Calu3 (cell line): ENCODE data around the gene HOXD8. TPM values are rescaled to one million over a fixed set of nuclear protein-coding genes. Genes with fewer than 3 reads are reported as not detected.

Experiments
- BruUV-seq: library from RNA; stranded (reverse); fragments of 400-500 nt; replicated peaks from 2 replicates; lab custom pipeline; 2021; lab: Mats Ljungman, UMichigan
- CTCF ChIA-PET: fragments of 300-600 bp; sonication (Branson Sonifier 250); formaldehyde crosslinking; loops from one replicate; lab custom pipeline; 2022; ENCODE audit warnings: antibody characterized with exemption; lab: Charles Lee
- DNase-seq: peaks from one replicate; pipeline ENCODE4 v3.0.0; 2022
- H3K27ac Mint-ChIP-seq: one replicate; pipeline ENCODE4 v1.8.0; 2022; ENCODE audit warnings: mixed read lengths; ENCODE audit not compliant: unreplicated experiment
- H3K27me3 Mint-ChIP-seq: one replicate; pipeline ENCODE4 v1.8.0; 2022; ENCODE audit warnings: mixed read lengths; ENCODE audit not compliant: unreplicated experiment
- H3K36me3 Mint-ChIP-seq: one replicate; pipeline ENCODE4 v1.8.0; 2022; ENCODE audit warnings: mild to moderate bottlenecking, moderate library complexity, mixed read lengths; ENCODE audit not compliant: insufficient read depth, unreplicated experiment
- H3K4me1 Mint-ChIP-seq: one replicate; pipeline ENCODE4 v1.8.0; 2022; ENCODE audit warnings: mild to moderate bottlenecking, low read depth, mixed read lengths; ENCODE audit not compliant: unreplicated experiment
- H3K4me3 Mint-ChIP-seq: one replicate; pipeline ENCODE4 v1.8.0; 2022; ENCODE audit warnings: mild to moderate bottlenecking, low read depth, moderate library complexity, mixed read lengths; ENCODE audit not compliant: unreplicated experiment
- H3K9me3 Mint-ChIP-seq: one replicate; pipeline ENCODE4 v1.8.0; 2022; ENCODE audit warnings: low read depth, mixed read lengths; ENCODE audit not compliant: unreplicated experiment
- intact Hi-C: fragments of 100-400 bp; cut with micrococcal nuclease; formaldehyde crosslinking; loops from one replicate; pipeline ENCODE4 v1.10.0; 2022; ENCODE audit not compliant: unreplicated experiment
- total RNA-seq: library from RNA; stranded (reverse); gene quantifications from 2 replicates; pipeline ENCODE4 v1.2.3, GENCODE V29; 2022
- TF ChIP-seq, protein P1 (sequence below): fragments of 200-600 bp; IDR thresholded peaks from one replicate; pipeline ENCODE4 v1.8.0; 2022; ENCODE audit warnings: antibody characterized with exemption; ENCODE audit not compliant: unreplicated experiment

HOXD8 gene
- total RNA-seq, 1 experiment from 2014 or later: not detected

DNA sequence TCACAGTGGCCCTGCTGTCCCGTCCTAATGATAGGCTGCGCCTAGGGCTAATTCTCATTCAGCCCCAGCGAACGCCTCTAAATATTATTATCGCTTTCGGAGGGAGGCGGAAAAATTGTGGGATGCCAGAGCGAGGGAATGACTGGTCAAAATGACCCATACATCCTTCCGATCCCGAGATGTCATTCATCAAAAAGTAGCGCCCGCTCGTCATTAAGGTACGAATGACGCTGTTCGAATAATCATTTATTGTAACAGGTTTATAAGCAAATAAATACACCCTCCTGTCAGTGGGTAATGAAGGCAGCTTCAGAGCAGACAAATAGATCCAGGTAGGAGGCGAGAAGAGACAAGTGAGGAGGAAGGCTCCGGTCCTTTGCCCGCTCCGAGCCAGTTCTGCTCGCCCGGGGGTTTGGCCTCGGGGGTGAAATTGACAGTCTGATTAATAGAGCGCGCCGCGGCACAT, 45.7 kb upstream of the HOXD8 start, which contains the start of gene EVX2:
EVX2 (minus strand) TSS at position 167 of the 466 bp plus-strand sequence. CDS start 186 bp downstream, outside the sequence.
- Mint-ChIP-seq H3K4me1 (no peaks in the 10 kb centered on the region), H3K9me3 (peaks cover 2% of the 10 kb centered on the region), H3K27ac (no peak within 1 kb of the TSS), H3K27me3 (peaks cover 32% of the 10 kb centered on the region), H3K4me3 (no peak within 1 kb of the TSS), H3K36me3 (peaks cover 15% of the 10 kb centered on the region)
- CTCF ChIA-PET: no interaction called here
- BruUV-seq: no TSS peak
- DNase-seq: no peak
- TF ChIP-seq, protein P1, sequence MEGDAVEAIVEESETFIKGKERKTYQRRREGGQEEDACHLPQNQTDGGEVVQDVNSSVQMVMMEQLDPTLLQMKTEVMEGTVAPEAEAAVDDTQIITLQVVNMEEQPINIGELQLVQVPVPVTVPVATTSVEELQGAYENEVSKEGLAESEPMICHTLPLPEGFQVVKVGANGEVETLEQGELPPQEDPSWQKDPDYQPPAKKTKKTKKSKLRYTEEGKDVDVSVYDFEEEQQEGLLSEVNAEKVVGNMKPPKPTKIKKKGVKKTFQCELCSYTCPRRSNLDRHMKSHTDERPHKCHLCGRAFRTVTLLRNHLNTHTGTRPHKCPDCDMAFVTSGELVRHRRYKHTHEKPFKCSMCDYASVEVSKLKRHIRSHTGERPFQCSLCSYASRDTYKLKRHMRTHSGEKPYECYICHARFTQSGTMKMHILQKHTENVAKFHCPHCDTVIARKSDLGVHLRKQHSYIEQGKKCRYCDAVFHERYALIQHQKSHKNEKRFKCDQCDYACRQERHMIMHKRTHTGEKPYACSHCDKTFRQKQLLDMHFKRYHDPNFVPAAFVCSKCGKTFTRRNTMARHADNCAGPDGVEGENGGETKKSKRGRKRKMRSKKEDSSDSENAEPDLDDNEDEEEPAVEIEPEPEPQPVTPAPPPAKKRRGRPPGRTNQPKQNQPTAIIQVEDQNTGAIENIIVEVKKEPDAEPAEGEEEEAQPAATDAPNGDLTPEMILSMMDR: no peak
- intact Hi-C loops: no loop called here

DNA sequence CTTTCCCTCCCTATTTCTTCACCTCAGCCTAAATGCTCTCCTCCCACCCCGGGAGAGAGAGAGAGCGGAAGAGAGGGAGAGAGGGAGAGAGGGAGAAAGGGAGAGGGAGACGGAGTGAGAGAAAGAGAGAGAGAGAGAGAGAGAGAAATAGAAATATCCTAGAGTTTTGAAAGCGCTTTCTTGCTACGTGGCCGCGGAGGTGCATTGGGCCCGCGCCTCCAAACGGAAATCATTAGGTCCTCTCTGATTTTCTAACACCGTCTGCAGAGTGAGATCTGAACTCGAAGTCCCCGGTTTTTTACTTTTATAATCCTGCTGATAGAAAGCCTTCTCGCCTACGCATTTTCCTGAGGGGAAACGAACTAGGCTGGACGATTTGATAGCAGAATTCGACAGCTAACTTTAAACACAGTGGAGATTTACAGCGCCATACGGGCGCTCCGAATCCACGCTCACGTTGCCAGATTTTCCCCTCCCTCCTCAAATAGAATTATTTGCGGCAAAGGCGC, 44.8 kb upstream of the HOXD8 start:
- H3K4me1 Mint-ChIP-seq: no peaks in the 10 kb centered on the region
- H3K9me3 Mint-ChIP-seq: peaks cover 2% of the 10 kb centered on the region
- CTCF ChIA-PET: interaction anchor here (1.7 kb wide), 1 partner anchor 394 kb away, joined by 3 read pairs; no protein-coding TSS in a partner anchor
- peaks cover 32% of the 10 kb centered on the region for H3K27me3 Mint-ChIP-seq
- no peak overlapping the region for H3K4me3 Mint-ChIP-seq
- intact Hi-C loops: no loop called here
- no peak for DNase-seq
- H3K27ac Mint-ChIP-seq: no peak overlapping the region
- no TSS peak for BruUV-seq
- TF ChIP-seq, protein P1: no peak
- peaks cover 9% of the 10 kb centered on the region for H3K36me3 Mint-ChIP-seq

DNA sequence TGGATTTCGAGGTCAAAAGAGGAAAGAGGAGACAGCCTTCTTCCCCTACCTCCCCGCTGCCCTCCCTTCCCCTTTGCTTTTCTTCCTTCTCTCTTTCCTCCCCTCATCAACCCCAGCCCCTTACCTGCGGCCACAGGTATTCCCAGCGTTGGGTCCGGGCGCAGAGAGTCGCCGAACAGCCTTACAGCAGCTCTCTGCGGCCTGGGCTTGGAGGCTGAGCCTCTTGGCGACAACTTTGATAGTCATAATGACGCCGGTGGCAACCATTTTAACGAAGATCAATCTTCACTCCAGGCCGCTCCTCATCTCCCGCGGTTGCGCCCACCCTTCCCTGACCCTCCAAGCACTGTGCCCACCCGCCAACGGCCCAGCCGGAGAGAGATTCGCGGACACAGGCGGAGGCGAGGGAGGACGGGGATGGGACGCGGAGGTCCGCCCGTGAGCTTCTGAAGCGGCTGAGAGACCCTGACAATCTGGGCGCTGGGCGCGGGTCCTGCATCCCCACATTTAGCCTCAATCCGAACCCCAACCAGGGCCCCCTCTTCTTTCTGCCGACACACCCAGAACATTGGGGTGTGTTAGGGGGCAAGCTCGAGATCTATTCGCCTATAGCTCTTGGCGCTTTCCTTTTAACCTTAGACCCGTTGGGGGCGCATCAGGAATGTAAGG, 44.3 kb upstream of the HOXD8 start:
- Mint-ChIP-seq H3K4me3 (no peak overlapping the region), H3K27ac (no peak overlapping the region), H3K36me3 (peaks cover 4% of the 10 kb centered on the region), H3K27me3 (peaks cover 33% of the 10 kb centered on the region), H3K4me1 (no peaks in the 10 kb centered on the region), H3K9me3 (peaks cover 2% of the 10 kb centered on the region)
- DNase-seq: no peak
- TF ChIP-seq, protein P1: no peak
- no TSS peak for BruUV-seq
- CTCF ChIA-PET: interaction anchor here (1.7 kb wide), 1 partner anchor 395 kb away, joined by 3 read pairs; no protein-coding TSS in a partner anchor
- intact Hi-C loops: no loop called here

DNA sequence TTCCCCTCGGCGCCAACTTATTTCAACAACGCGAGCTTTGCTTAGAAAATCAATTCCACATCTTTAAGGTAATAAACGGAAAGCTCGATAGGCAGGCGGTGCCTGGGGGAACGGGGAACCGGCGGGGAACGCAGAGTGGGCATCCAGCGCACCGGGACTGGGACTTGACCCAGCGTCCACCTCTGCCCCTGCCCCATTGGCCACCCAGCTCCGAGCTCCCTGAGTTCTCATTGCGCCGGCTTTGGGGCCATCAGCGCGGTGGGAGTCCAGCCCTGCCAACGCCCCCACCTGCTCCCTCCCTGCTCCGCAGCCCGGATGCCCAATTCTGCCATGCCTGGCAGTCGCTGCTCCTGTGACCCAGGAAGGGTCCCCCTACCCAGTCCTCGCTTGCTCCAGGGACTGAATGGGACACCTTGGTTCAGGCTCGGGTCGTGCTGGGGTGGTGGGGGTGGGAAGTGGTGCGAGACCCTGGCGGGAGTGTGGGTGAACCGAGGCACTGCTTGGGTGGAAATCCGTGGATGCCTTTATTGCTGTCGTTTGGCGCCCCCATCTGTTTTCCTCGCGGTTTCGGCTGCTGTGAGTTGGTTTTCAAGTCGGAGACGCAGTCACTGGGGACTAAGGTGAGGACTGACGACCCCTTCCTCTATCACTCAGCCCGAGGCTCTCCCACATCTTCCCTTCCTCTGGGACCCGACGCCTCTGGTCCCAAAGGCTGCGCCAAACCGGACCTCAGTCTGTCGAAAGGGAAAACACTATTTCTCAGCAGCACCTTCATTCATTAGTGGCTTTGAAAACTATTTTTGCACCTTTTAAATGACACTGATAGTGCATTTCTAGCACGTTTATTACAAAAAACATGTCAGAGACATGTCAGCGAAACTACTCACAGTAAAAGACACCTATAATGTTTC, 43.4 kb upstream of the HOXD8 start:
- Mint-ChIP-seq H3K9me3 (peaks cover 2% of the 10 kb centered on the region), H3K27me3 (peaks cover 41% of the 10 kb centered on the region), H3K4me3 (no peak overlapping the region), H3K4me1 (no peaks in the 10 kb centered on the region), H3K36me3 (no peaks in the 10 kb centered on the region), H3K27ac (no peak overlapping the region)
- TF ChIP-seq, protein P1: peak; percentile 52
- no TSS peak for BruUV-seq
- CTCF ChIA-PET: interaction anchor here (1.7 kb wide), 1 partner anchor 396 kb away, joined by 3 read pairs; no protein-coding TSS in a partner anchor
- intact Hi-C loops: loop anchor here (2.0 kb wide), 2 partner anchors 395 to 719 kb away; no protein-coding TSS in a partner anchor
- DNase-seq: peak; percentile 34
